HG03060 (cell line): ENCODE data around the gene MACROD1.
"Not testable (repeated sequence)": the region's sequence is repeated elsewhere in the genome, so short reads cannot be mapped to it uniquely, and the experiment has no call there.

Experiments
- ATAC-seq: cut with Tn5 transposase; IDR thresholded peaks from one replicate; pipeline ENCODE4 v1.9.1; 2021; ENCODE audit warnings: low read depth, moderate number of reproducible peaks; ENCODE audit not compliant: unreplicated experiment

Gene MACROD1

DNA sequence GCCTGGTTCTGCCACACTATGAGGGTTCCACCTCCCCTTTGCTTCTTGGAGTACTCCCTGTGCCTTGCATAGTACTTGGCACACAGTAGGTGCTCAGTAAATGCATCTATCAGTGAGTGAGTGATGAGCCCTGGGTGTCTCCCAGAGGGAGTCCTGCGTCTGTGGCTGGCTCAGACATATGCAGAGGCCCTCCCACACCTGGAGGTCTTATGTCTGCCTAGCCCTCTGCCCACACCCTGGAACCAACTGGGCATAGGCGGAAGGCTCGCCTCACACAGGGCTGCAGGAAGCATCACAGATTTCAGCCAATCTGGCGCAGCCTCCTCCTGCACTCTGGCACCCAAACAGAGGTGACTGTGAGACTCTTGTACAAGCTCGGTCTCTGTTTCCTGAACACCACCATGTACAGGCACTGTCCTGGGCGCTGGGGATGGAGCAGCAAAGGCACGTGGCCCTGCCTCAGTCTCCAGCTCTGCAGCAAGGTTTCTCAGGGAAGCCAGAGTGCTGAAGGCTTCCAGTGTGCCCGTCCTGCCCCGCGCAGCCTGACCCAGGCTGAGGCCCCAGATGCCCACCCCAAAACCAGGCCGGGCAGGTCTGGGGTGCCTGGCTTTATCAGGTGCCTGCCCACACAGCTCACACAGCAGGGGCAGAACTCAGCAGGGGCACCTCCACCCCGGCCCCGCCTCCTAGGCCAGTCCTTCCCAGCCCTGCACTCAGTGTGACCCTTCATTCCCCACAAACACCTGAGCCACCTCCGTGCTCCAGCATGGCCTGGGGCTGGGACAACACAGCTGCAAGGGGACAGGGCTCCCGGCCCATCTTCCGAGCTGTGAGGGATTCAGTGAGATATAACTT lies 103.5 kb downstream of the MACROD1 start:
- ATAC-seq: no peak

GRCh38 chr11:64060861-64061444 lies 105.0 kb downstream of the MACROD1 start:
- ATAC-seq: no peak

DNA sequence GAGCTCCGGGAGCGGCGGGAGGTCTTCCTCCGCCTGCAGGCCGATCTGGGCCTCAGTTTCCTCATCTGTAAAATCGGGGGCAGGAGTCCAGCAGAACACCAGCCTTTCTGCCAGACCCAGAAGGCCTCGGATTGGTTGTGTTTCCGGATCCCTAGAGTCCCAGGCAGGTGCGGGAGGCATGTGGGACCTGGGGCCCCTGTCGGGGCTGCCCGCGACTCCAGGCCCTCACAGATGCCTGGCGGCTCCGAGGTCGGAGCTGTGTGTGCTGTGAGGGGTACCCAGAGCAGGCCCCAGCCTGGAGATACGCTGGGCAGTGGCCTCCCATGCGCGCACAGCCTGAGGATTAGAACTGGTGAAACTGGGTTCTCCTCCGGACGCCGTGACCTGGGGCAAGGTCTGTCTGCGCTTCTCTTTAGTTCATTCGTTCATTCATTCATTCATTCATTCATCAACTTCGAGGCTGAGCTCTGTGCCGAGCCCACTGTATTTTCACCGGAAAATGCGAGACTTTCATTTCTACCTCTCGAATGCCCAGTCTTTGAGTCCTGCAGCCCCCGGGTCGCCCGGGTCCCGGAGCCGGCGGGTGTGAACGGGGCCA lies 105.6 kb downstream of the MACROD1 start:
- no peak for ATAC-seq

DNA sequence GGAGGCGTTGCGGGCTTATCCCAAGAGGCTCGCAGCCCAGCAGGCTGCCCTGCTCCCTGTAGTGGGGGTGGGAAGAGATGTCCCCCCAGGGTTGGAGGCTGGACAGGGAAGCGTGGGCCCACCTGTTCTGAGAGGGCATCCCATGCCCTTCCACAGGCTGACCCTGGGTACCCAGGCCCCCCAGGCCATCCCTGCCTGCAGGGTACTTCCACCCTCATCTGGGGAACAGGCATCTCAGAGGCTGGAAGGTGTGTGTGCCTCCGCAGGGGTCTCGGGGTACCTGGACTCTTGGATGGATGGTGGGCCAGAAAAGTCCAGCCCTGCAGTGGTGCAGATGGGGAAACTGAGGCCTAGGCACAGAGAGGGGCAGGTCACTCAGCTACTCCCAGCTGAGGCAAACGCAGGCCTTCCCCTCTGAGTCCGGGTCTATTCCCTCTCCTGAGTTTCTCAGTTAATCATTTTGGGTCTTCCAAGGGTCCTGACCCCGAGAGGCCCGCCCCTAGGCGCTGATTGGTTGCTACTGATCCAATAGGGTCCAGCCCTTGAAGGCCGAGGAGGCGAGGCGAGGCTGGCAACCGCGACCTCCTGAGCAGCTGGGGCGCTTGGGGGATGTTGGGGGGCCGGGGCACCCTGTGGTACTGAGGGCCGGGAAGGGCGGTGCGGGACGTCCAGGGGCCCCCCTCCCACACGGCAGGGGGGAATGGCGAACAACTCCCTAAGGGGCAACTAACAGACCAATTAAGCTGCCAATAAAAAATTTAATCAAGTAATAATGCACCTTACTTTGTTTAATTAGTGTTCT lies 106.4 kb downstream of the MACROD1 start:
- ATAC-seq: no peak

DNA sequence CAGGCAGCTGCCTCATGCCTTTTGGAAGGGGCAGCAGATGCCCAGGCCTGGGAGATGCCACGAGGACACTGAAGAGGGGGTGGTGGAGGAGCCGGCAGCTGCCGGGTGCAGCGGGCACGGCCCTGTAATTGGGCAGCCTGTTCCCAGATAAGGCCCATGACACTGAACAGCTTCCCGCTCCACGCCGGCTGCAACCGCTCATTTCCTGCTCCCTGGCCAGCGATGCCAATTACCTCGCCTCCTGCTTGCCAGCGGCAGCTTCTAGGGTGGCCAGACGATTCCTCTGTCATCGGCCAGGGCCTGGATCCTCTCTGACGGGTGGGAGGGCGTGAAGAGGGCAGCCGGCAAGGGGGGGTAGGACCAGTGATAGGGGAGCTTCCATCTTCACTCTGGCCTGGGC lies 107.4 kb downstream of the MACROD1 start:
- ATAC-seq: no peak

DNA sequence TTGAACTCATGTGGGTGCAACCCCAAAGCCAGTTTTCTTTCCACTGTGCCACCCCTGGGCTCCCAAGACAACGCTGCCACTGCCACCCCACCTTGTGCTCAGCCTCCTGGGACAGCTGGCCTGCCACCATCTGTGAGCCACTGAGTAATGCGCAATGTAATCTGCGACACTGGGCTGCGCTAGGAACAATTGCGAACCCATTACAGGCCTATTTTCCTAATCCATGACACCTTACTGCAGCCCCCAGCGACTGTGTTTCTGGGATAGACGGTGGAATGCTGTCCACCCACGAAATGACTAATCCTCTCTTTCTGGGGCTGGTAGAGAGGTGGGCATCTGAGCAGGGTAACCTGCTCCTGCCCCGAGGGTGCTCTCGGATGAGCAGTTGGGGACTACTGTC lies 108.0 kb downstream of the MACROD1 start:
- ATAC-seq: no peak

DNA sequence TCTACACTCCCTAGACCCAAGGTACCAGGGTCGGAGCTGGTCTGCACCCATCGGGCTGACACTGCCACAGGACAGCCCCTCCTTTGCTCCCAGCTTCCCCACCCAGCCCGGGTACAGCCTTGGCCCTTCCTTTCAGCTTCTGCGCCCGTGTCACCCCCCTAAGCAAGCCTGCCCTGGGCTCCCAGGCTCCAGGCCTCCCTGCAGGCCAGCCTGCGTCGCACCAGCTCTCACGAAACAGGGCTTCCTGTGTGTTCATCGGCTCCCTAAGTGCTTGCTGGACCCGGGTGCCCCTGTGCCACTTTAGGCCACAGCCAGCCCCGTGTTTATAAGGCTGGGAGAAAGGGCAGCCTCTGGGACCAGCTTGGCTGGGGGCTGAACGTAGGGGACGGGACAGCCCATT lies 109.1 kb downstream of the MACROD1 start:
- no peak for ATAC-seq

GRCh38 chr11:64056213-64056785 lies 109.6 kb downstream of the MACROD1 start:
- no peak for ATAC-seq

- ATAC-seq: no peak
Measured at GRCh38 chr11:64055077-64055476, 110.8 kb downstream of the MACROD1 start.

- no peak for ATAC-seq
Measured at GRCh38 chr11:64053699-64054098, 112.2 kb downstream of the MACROD1 start.

- ATAC-seq: no peak
Measured at GRCh38 chr11:64052938-64053622, 112.8 kb downstream of the MACROD1 start.

DNA sequence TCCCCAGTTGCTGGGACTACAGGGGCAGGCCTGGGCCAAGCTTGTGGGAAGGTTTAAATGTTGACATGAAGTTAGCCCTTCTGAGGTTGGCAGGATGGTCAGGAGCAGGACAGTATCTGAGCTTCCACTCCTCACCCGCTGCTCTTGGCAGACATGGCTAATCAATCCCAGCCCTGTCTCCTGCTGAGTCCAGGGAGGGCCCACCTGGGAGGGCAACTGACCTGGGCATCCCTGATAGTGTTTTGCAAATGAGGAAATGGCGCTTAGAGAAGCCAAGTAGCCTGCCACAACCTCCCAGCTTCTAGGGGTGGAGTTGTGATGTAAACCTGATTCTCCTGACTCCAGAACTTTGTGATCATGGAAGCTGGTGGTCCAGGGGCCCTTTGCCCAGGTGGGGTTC lies 113.5 kb downstream of the MACROD1 start:
- ATAC-seq: no peak

GRCh38 chr11:64051297-64051696 lies 114.6 kb downstream of the MACROD1 start:
- ATAC-seq: no peak

DNA sequence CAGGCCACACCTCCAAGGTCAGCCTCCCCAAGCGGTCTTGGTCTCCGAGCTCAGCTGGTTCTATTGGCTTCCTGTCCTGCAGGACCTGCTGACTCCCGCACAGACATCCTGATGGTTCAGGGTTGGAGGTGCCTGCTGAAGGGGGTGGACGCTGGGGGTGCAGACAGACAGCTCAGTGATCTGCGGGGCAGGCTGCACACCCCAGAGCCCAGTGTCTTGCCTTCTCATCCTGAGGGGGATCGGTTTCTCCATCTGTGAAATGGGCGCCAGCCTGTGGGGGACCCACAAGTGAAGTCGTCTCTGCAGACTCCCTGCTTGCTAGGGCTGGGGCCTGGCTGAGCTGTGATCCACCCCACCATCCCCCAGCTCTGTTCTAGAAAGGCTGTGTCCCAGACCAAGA lies 116.4 kb downstream of the MACROD1 start:
- no peak for ATAC-seq

- no peak for ATAC-seq
Measured at GRCh38 chr11:64048042-64048854, 117.7 kb downstream of the MACROD1 start.

DNA sequence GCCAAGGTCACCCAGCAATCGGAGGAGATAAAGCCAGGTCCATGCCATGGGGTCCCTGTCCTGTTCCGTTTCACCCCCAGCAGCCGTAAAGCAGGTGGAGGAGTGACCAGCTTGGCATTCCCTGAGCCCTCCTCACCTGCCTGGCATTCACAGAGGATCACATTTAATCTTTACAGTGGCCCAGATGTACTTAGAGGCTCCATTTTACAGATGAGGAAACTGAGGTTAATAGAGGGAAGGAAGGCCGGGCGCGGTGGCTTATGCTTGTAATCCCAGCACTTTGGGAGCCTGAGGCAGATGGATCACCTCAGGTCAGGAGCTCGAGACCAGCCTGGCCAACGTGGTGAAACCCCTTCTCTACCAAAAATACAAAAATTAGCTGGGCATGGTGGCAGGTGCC lies 118.5 kb downstream of the MACROD1 start:
- not testable (repeated sequence) for ATAC-seq

GRCh38 chr11:64045700-64046099 lies 120.2 kb downstream of the MACROD1 start:
- no peak for ATAC-seq

DNA sequence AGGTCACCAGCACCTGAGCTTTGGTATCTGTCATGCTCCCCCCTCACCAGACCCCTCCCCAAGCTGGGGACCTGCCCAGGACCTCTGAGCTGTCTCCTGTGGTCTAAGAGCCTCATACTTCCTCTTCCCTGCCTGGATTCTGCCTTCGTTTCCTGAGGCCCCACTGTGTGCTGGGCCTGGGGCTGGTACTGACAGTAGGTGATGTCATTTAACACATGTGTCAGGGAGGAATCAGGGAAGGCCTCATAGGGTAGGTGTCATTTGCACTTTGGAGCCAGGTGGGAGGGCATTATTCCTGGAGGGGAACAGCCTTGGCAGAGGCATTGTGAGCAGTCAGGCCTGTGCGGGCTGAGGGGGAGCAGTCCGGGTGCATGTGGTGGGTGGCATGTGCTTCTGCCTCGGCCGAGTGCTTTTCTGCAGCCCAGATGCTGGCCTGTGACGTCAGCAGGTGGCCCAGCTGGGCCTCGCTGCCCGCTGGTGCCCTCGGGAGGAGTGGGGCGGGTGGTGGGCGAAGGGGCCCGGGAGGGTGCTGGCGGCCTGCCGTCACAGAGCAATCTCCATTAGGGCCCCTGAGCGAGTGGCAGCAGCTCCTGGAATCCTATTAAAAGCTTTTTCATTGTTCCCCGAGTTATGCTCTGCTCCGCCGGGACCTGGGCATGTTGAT lies 121.1 kb downstream of the MACROD1 start:
- no peak for ATAC-seq

DNA sequence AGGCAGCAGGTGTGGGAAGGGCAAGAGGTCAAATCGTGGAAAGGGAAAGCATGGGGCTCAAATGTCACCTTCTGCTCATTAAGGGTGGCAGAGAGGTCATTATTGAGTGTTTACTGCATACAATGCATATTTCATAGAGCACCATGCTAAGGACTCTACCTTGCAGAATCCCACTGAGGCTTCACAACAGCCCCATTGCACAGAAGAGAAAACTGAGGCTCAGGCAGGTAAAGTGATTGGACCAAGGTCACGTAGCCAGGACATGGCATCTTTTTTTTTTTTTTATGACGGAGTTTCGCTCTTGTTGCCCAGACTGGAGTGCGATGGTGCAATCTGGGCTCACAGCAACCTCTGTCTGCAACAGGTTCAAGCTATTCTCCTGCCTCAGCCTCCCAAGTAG lies 122.4 kb downstream of the MACROD1 start:
- no peak for ATAC-seq
